GM21360 (cell line): ENCODE data around the gene SLC7A6OS.

ENCODE experiments used
- ATAC-seq: cut with Tn5 transposase; IDR thresholded peaks from one replicate; pipeline ENCODE4 v1.9.1; 2021; ENCODE audit warnings: mild to moderate bottlenecking, moderate library complexity; ENCODE audit not compliant: unreplicated experiment

Gene SLC7A6OS

GRCh38 chr16:68345351-68345810 is 34.6 kb upstream of the SLC7A6OS start:
- no peak for ATAC-seq

GRCh38 chr16:68344252-68344651 is 33.5 kb upstream of the SLC7A6OS start:
- no peak for ATAC-seq

- no peak for ATAC-seq
Measured at GRCh38 chr16:68343137-68343536, 32.4 kb upstream of the SLC7A6OS start.

GRCh38 chr16:68342620-68343019 is 31.9 kb upstream of the SLC7A6OS start:
- ATAC-seq = no peak

GRCh38 chr16:68339214-68339613 is 28.5 kb upstream of the SLC7A6OS start:
- ATAC-seq = no peak

GRCh38 chr16:68338326-68339119 is 27.8 kb upstream of the SLC7A6OS start:
- ATAC-seq = no peak

- ATAC-seq = no peak
Measured at GRCh38 chr16:68335175-68335574, 24.4 kb upstream of the SLC7A6OS start.

- ATAC-seq = no peak
Measured at GRCh38 chr16:68332411-68333121, 21.8 kb upstream of the SLC7A6OS start.

GRCh38 chr16:68331879-68332410 is 21.2 kb upstream of the SLC7A6OS start:
- no peak for ATAC-seq

GRCh38 chr16:68328860-68329390 is 18.2 kb upstream of the SLC7A6OS start:
- no peak for ATAC-seq

GRCh38 chr16:68328151-68328859 is 17.6 kb upstream of the SLC7A6OS start:
- peak; percentile 75 for ATAC-seq

- ATAC-seq = no peak
Measured at GRCh38 chr16:68324780-68325357, 14.1 kb upstream of the SLC7A6OS start.

- ATAC-seq = no peak
Measured at GRCh38 chr16:68324336-68324735, 13.6 kb upstream of the SLC7A6OS start.

- ATAC-seq = no peak
Measured at GRCh38 chr16:68319185-68319908, 8.6 kb upstream of the SLC7A6OS start.

GRCh38 chr16:68313116-68313515 is 2.4 kb upstream of the SLC7A6OS start:
- ATAC-seq = no peak

- ATAC-seq = no peak
Measured at GRCh38 chr16:68310437-68310773, 341 bp downstream of the SLC7A6OS start.

GRCh38 chr16:68309799-68310198 is 947 bp downstream of the SLC7A6OS start:
- no peak for ATAC-seq

- ATAC-seq = no peak
Measured at GRCh38 chr16:68306633-68307032, 4.1 kb downstream of the SLC7A6OS start.

- no peak for ATAC-seq
Measured at GRCh38 chr16:68300734-68301459, 9.8 kb downstream of the SLC7A6OS start.
